HepG2 (cell line): ENCODE results near the gene ITIH1. TPM values are rescaled to one million over a fixed set of nuclear protein-coding genes. Genes with fewer than 3 reads are reported as not detected.

Source experiments
- HES4 ChIP-seq: sonication (generic); formaldehyde crosslinking; IDR thresholded peaks from 2 replicates; pipeline ENCODE4 v1.9.0; 2021; ENCODE audit warnings: mild to moderate bottlenecking, missing genetic modification reagents, borderline replicate concordance
- HNRNPLL ChIP-seq: fragments of 200-400 bp; formaldehyde crosslinking; IDR thresholded peaks from 2 replicates; pipeline ENCODE4 v1.6.1; 2017; ENCODE audit warnings: mild to moderate bottlenecking, low read depth, low read length; ENCODE audit not compliant: poor library complexity, severe bottlenecking
- MBNL3 ChIP-seq: fragments of 250-450 bp; sonication (Bioruptor Pico); conservative IDR thresholded peaks from 2 replicates; pipeline ENCODE4 v1.8.0; 2022; ENCODE audit warnings: mild to moderate bottlenecking, inconsistent platforms
- MTF1 ChIP-seq: sonication (generic); formaldehyde crosslinking; IDR thresholded peaks from 2 replicates; pipeline ENCODE4 v1.5.0; 2020; ENCODE audit warnings: missing genetic modification reagents
- PRDM4 ChIP-seq: sonication (generic); formaldehyde crosslinking; IDR thresholded peaks from 2 replicates; pipeline ENCODE4 v1.9.0; 2021; ENCODE audit warnings: missing genetic modification reagents, borderline replicate concordance
- SRSF4 ChIP-seq: fragments of 200-400 bp; formaldehyde crosslinking; IDR thresholded peaks from one replicate; pipeline ENCODE4 v1.6.1; 2018; ENCODE audit warnings: mild to moderate bottlenecking, low read depth, low read length, moderate library complexity; ENCODE audit not compliant: poor library complexity, severe bottlenecking
- ZNF281 ChIP-seq: sonication (generic); formaldehyde crosslinking; IDR thresholded peaks from 2 replicates; pipeline ENCODE4 v1.4.0; 2020; ENCODE audit warnings: missing genetic modification reagents, borderline replicate concordance
- ZNF468 ChIP-seq: sonication (generic); formaldehyde crosslinking; IDR thresholded peaks from 2 replicates; pipeline ENCODE4 v1.8.0; 2022; ENCODE audit warnings: mild to moderate bottlenecking, moderate library complexity, missing genetic modification reagents
- ZNF784 ChIP-seq: sonication (generic); formaldehyde crosslinking; IDR thresholded peaks from 2 replicates; pipeline ENCODE4 v1.5.1; 2020; ENCODE audit warnings: missing genetic modification reagents, mild to moderate bottlenecking, borderline replicate concordance
- polyA plus RNA-seq, 8 experiments: library from polyadenylated mRNA; depleted of rRNA in 3 of 8; stranded (reverse) in 7 of 8; unstranded in 1 of 8; fragments of >200 nt; fragmentation: Illumina TruSeq in 4 of 8; extraction: Trizol in 4 of 8; gene quantifications; 2 replicates each; pipeline versions ENCODE4 v1.2.1 to v1.2.3, GENCODE V29; 2011 to 2016; ENCODE audit warnings: low read depth in 4 of 8, missing spikeins in 1 of 8, mixed read lengths in 1 of 8; ENCODE audit not compliant: insufficient read depth in 1 of 8
- total RNA-seq, 5 experiments: library from RNA; depleted of rRNA; stranded (reverse); fragments of >200 nt; fragmentation: Illumina TruSeq; extraction: Trizol; gene quantifications; 2 replicates each; pipeline ENCODE4 v1.2.3, GENCODE V29; 2016; ENCODE audit warnings: low read depth in 1 of 5
- TF ChIP-seq, protein P1 (sequence below): sonication (generic); formaldehyde crosslinking; IDR thresholded peaks from 2 replicates; pipeline ENCODE4 v1.9.0; 2021; ENCODE audit warnings: missing genetic modification reagents, mild to moderate bottlenecking, borderline replicate concordance
- TF ChIP-seq, protein P2 (sequence below): sonication (generic); formaldehyde crosslinking; conservative IDR thresholded peaks from 2 replicates; pipeline ENCODE4 v1.8.0; 2022; ENCODE audit warnings: mild to moderate bottlenecking, moderate library complexity, missing genetic modification reagents
- TF ChIP-seq, protein P3 (sequence below): sonication (generic); formaldehyde crosslinking; IDR thresholded peaks from 2 replicates; pipeline ENCODE4 v1.5.0; 2020; ENCODE audit warnings: mild to moderate bottlenecking, missing genetic modification reagents

The ITIH1 gene
- total and polyA plus RNA-seq, 2 of the 13 experiments (the other 11 are each of a cell fraction or from before 2014, with no cell fraction given), result 12.3 to 19.6 TPM

DNA sequence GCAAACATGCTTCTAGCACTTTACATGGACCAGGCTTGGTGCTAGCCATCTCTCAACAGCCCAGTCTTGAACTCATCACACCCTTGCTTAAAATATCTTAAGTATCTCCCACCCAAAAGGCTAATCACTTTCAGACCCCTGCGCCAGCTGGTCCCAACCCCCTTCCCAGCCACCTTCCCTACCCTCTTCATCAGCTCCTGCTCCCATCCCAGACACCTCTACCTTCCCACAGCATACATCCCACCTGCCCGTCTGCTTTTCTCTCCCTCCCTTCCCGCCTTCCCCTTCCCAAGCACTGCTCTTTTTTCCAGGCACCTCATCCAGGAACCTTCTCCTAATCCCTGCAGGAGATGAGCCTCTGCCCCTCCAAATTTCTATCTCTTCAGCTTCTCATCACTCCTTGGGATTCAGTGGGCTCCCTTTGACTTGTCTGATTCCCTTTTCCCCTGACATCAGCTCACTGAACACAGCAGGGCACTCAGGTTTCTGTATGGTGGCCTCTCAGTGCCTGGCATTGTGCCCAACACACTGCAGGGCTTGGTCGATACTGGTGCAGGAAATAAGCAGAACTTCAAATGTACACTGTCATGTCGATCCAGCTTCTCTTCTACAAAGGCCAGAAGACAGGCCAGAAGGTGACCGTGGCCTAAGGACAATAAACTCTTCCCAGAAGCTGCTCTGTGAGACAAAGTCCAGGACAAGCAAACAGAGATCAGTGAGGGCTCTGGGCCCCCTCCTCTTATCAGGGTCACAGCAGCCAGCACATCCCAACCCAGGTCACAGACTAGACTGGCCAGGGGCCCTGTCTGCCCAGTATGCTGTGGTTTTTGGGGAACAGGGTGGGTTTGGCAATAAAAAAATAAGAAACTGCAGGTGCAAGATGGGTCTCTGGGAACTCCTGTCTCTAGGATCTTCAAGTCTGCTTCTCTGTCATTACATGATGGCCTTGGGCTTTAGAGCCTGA, 2.2 kb upstream of the ITIH1 start (continued):
- peak; percentile 71; the same call in 1 of the 2 replicates for TF ChIP-seq ZNF784 (CRISPR knock-in tag)
- TF ChIP-seq ZNF468 (CRISPR knock-in tag), result no peak
- TF ChIP-seq MTF1 (CRISPR knock-in tag), result no peak
- no peak for TF ChIP-seq HNRNPLL
- TF ChIP-seq, protein P1, sequence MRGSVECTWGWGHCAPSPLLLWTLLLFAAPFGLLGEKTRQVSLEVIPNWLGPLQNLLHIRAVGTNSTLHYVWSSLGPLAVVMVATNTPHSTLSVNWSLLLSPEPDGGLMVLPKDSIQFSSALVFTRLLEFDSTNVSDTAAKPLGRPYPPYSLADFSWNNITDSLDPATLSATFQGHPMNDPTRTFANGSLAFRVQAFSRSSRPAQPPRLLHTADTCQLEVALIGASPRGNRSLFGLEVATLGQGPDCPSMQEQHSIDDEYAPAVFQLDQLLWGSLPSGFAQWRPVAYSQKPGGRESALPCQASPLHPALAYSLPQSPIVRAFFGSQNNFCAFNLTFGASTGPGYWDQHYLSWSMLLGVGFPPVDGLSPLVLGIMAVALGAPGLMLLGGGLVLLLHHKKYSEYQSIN, result no peak
- TF ChIP-seq, protein P2, sequence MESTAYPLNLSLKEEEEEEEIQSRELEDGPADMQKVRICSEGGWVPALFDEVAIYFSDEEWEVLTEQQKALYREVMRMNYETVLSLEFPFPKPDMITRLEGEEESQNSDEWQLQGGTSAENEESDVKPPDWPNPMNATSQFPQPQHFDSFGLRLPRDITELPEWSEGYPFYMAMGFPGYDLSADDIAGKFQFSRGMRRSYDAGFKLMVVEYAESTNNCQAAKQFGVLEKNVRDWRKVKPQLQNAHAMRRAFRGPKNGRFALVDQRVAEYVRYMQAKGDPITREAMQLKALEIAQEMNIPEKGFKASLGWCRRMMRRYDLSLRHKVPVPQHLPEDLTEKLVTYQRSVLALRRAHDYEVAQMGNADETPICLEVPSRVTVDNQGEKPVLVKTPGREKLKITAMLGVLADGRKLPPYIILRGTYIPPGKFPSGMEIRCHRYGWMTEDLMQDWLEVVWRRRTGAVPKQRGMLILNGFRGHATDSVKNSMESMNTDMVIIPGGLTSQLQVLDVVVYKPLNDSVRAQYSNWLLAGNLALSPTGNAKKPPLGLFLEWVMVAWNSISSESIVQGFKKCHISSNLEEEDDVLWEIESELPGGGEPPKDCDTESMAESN, result peak; percentile 74
- TF ChIP-seq ZNF281 (CRISPR knock-in tag), result peak; percentile 6; the same call in 1 of the 2 replicates
- TF ChIP-seq SRSF4, result no peak
- no peak for TF ChIP-seq PRDM4 (CRISPR knock-in tag)
- TF ChIP-seq, protein P3, sequence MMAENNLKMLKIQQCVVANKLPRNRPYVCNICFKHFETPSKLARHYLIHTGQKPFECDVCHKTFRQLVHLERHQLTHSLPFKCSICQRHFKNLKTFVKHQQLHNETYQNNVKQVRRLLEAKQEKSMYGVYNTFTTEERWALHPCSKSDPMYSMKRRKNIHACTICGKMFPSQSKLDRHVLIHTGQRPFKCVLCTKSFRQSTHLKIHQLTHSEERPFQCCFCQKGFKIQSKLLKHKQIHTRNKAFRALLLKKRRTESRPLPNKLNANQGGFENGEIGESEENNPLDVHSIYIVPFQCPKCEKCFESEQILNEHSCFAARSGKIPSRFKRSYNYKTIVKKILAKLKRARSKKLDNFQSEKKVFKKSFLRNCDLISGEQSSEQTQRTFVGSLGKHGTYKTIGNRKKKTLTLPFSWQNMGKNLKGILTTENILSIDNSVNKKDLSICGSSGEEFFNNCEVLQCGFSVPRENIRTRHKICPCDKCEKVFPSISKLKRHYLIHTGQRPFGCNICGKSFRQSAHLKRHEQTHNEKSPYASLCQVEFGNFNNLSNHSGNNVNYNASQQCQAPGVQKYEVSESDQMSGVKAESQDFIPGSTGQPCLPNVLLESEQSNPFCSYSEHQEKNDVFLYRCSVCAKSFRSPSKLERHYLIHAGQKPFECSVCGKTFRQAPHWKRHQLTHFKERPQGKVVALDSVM (CRISPR knock-in tag), result no peak
- no peak for TF ChIP-seq MBNL3 (CRISPR knock-in tag)
- no peak for TF ChIP-seq HES4 (CRISPR knock-in tag)
